Loucy (cell line): Measurements from ENCODE around the gene HES2.

Experiments
- H2AFZ ChIP-seq: fragments of 200-600 bp; sonication (generic); 2 replicates; pipeline ENCODE4 v1.6.0; 2016; ENCODE audit warnings: antibody characterized with exemption, mild to moderate bottlenecking, low read length, moderate library complexity
- H3F3A ChIP-seq: fragments of 200-600 bp; 2 replicates; pipeline ENCODE4 v1.6.0; 2016; ENCODE audit warnings: antibody characterized with exemption, low read depth, mild to moderate bottlenecking
- H3K27me3 ChIP-seq: fragments of 200-600 bp; sonication (generic); 2 replicates; pipeline ENCODE4 v1.6.1; 2014; ENCODE audit warnings: low read length, mild to moderate bottlenecking; ENCODE audit not compliant: insufficient read depth, poor library complexity, severe bottlenecking
- H3K36me3 ChIP-seq: fragments of 200-600 bp; sonication (generic); 2 replicates; pipeline ENCODE4 v1.6.1; 2016; ENCODE audit warnings: low read length; ENCODE audit not compliant: insufficient read depth
- H3K4me1 ChIP-seq: fragments of 200-600 bp; sonication (generic); 2 replicates; pipeline ENCODE4 v1.5.1; 2014; ENCODE audit warnings: low read length, mild to moderate bottlenecking; ENCODE audit not compliant: insufficient read depth, poor library complexity, severe bottlenecking
- H3K4me2 ChIP-seq: fragments of 200-600 bp; sonication (generic); 2 replicates; pipeline ENCODE4 v1.6.0; 2014; ENCODE audit warnings: antibody characterized with exemption, low read length, low read depth, mild to moderate bottlenecking; ENCODE audit not compliant: poor library complexity, severe bottlenecking
- H3K4me3 ChIP-seq: fragments of 200-600 bp; sonication (generic); 2 replicates; pipeline ENCODE4 v1.5.1; 2014; ENCODE audit warnings: low read length, mild to moderate bottlenecking, mixed read lengths; ENCODE audit not compliant: poor library complexity, severe bottlenecking
- H3K79me2 ChIP-seq: fragments of 200-600 bp; sonication (generic); 2 replicates; pipeline ENCODE4 v1.6.1; 2014; ENCODE audit warnings: low read length; ENCODE audit not compliant: insufficient read depth
- H3K9ac ChIP-seq: fragments of 200-600 bp; sonication (generic); 2 replicates; pipeline ENCODE4 v1.6.0; 2014; ENCODE audit warnings: mild to moderate bottlenecking, low read depth, low read length, moderate library complexity; ENCODE audit not compliant: poor library complexity, severe bottlenecking
- H3K9me2 ChIP-seq: fragments of 200-600 bp; sonication (generic); replicated peaks from 2 replicates; pipeline ENCODE4 v1.6.1; 2016; ENCODE audit warnings: low read depth, low read length, mixed read lengths
- H3K9me3 ChIP-seq: fragments of 200-600 bp; sonication (generic); 2 replicates; pipeline ENCODE4 v1.6.1; 2014; ENCODE audit warnings: mild to moderate bottlenecking, antibody characterized with exemption, low read length, low read depth; ENCODE audit not compliant: insufficient read depth
- H4K20me1 ChIP-seq: fragments of 200-600 bp; sonication (generic); 2 replicates; pipeline ENCODE4 v1.6.0; 2014; ENCODE audit warnings: antibody characterized with exemption, low read length, mild to moderate bottlenecking; ENCODE audit not compliant: insufficient read depth, poor library complexity, severe bottlenecking
- EZH2phosphoT487 ChIP-seq: fragments of 200-600 bp; IDR thresholded peaks from 2 replicates; pipeline ENCODE4 v1.6.1; 2018; ENCODE audit warnings: antibody characterized with exemption, mild to moderate bottlenecking, moderate library complexity, borderline replicate concordance
- TF ChIP-seq, protein P1 (sequence below): fragments of 200-600 bp; sonication (generic); conservative IDR thresholded peaks from 2 replicates; pipeline ENCODE4 v1.5.1; 2014; ENCODE audit warnings: mild to moderate bottlenecking, antibody characterized with exemption, low read length

HES2 gene

DNA sequence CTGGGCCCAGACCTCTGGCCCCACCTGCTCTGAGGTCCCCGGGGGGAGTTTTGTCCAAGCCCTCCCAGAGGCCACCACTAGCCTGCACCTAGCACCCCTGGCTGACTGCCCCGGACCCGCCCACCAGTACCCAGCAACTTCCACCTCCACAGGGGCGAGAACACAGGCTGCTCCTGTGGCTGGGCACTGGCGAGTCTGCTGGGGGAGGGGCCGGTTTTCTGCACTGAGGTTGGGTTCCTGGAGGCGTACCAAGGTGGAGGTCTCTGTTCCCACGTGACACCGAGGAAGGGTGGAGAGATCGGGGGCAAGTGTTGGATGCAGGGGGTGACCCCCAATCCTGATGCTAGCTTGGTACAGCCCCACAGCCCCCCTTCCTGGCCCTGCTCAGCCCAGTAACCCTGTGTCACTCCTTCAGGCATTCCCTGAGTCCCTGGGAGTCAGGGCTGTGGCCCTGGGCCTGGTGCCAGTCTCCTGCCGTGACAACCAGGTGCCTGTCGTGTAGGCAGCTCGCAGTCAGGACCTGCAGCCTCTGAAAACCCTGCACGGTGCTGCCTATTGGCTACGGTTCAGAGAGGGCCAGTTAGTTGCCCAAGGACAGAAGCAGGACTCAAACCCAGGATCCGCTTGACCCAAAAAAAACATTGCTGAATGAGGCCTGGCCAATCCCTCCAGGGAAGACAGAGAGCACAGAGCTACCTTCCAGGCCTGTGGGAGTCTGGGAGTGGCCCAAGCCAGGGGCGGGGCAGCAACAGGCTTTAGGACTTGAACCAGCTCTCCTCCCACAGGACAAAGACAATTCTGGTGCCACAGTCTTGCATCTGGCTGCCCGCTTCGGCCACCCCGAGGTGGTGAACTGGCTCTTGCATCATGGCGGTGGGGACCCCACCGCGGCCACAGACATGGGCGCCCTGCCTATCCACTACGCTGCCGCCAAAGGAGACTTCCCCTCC is 8.0 kb upstream of the HES2 start:
- H3K4me1 ChIP-seq: no peaks in the 10 kb centered on the region
- no peaks in the 10 kb centered on the region for H3K9me2 ChIP-seq
- H4K20me1 ChIP-seq: no peaks in the 10 kb centered on the region
- H2AFZ ChIP-seq: no peak overlapping the region
- TF ChIP-seq, protein P1, sequence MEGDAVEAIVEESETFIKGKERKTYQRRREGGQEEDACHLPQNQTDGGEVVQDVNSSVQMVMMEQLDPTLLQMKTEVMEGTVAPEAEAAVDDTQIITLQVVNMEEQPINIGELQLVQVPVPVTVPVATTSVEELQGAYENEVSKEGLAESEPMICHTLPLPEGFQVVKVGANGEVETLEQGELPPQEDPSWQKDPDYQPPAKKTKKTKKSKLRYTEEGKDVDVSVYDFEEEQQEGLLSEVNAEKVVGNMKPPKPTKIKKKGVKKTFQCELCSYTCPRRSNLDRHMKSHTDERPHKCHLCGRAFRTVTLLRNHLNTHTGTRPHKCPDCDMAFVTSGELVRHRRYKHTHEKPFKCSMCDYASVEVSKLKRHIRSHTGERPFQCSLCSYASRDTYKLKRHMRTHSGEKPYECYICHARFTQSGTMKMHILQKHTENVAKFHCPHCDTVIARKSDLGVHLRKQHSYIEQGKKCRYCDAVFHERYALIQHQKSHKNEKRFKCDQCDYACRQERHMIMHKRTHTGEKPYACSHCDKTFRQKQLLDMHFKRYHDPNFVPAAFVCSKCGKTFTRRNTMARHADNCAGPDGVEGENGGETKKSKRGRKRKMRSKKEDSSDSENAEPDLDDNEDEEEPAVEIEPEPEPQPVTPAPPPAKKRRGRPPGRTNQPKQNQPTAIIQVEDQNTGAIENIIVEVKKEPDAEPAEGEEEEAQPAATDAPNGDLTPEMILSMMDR: no peak
- TF ChIP-seq EZH2phosphoT487: no peak
- no peaks in the 10 kb centered on the region for H3K36me3 ChIP-seq
- no peak overlapping the region for H3K4me3 ChIP-seq
- H3K27me3 ChIP-seq: no peaks in the 10 kb centered on the region
- no peak overlapping the region for H3K9ac ChIP-seq
- H3K4me2 ChIP-seq: no peak overlapping the region
- no peaks in the 10 kb centered on the region for H3K9me3 ChIP-seq
- no peaks in the 10 kb centered on the region for H3F3A ChIP-seq
- no peaks in the 10 kb centered on the region for H3K79me2 ChIP-seq

DNA sequence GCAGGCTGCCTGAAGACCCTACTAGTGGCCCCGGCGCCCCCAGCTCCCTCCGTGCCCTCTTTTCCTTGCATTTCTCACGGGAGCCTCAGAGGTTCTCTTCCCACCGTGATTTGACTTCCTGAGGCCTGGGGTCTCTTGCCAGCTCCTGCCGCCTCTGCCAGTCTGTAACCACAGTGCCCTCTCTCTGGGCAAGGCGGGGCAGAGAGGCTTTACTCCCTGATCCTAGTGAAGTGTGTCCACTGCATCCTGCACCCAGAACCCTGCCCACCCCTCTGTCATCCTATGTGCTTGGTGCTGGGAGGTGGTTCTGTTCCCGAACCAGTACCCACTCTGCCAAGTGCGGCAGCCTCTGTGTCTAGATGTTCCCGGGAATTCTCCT is 7.2 kb upstream of the HES2 start:
- Histone ChIP-seq H2AFZ (no peak overlapping the region), H3K27me3 (no peaks in the 10 kb centered on the region), H3K4me2 (no peak overlapping the region), H3K4me1 (no peaks in the 10 kb centered on the region), H3K9me3 (no peaks in the 10 kb centered on the region), H4K20me1 (no peaks in the 10 kb centered on the region), H3K4me3 (no peak overlapping the region), H3K9ac (no peak overlapping the region), H3K9me2 (no peaks in the 10 kb centered on the region), H3K79me2 (no peaks in the 10 kb centered on the region), H3K36me3 (no peaks in the 10 kb centered on the region), H3F3A (no peaks in the 10 kb centered on the region)
- TF ChIP-seq, protein P1: no peak
- TF ChIP-seq EZH2phosphoT487: no peak

DNA sequence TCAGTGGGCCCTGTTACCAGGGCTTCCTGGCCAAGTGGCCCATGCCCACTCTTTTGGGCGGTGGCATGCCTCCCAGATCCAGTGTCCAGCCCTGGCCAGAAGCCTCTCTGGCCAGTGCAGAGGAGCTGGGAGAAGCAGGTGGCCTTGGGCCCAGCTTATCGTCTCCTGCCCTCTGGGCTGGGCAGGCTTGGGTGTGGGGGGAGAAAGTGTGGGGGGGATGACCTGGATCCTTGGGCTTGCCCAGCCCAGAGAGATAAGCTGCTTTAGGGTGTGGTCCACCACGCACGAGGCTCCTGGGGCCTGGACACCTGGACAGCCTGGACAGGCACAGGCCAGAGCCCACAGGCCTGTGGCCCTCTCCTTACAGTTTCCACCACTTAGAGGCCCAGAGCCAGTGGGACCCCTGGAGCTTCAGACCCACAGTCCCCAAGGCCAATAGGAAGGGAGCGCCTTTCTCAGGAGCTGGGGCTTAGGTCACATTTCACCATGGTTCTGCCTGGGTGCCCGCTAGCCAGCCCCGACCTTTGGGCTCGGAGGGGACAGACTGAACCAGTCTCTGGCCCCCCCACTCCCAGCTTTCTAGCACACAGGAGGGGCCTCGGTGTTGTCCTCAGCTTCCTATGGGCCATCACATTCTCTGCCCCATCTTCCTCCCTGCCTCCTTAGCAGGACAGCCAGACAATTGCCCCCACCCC is 6.7 kb upstream of the HES2 start:
- TF ChIP-seq EZH2phosphoT487: no peak
- no peak overlapping the region for H3K4me3 ChIP-seq
- H3K36me3 ChIP-seq: no peaks in the 10 kb centered on the region
- H3K9ac ChIP-seq: no peak overlapping the region
- no peaks in the 10 kb centered on the region for H3K27me3 ChIP-seq
- no peaks in the 10 kb centered on the region for H3K4me1 ChIP-seq
- H3F3A ChIP-seq: no peaks in the 10 kb centered on the region
- H2AFZ ChIP-seq: no peak overlapping the region
- H3K9me3 ChIP-seq: no peaks in the 10 kb centered on the region
- H3K79me2 ChIP-seq: no peaks in the 10 kb centered on the region
- no peaks in the 10 kb centered on the region for H3K9me2 ChIP-seq
- no peaks in the 10 kb centered on the region for H4K20me1 ChIP-seq
- H3K4me2 ChIP-seq: no peak overlapping the region
